Fibroblast of pulmonary artery (primary cell): ENCODE measurements around the gene WDR35.
"Not testable (repeated sequence)": the region's sequence is repeated elsewhere in the genome, so short reads cannot be mapped to it uniquely, and the experiment has no call there.

ENCODE experiments used
- DNase-seq: peaks from one replicate; pipeline ENCODE4 v3.0.0-alpha.2; 2010; ENCODE audit warnings: low read depth
- H3K4me3 ChIP-seq: replicated peaks from 2 replicates; pipeline ENCODE4 v1.5.1; 2011; ENCODE audit warnings: low read depth, mild to moderate bottlenecking, control low read depth, low read length, moderate library complexity
- CTCF ChIP-seq: IDR thresholded peaks from 2 replicates; pipeline ENCODE4 v1.5.1; 2011; ENCODE audit warnings: mild to moderate bottlenecking, control low read depth, low read length, inconsistent platforms; ENCODE audit errors: missing control alignments

Gene WDR35

DNA sequence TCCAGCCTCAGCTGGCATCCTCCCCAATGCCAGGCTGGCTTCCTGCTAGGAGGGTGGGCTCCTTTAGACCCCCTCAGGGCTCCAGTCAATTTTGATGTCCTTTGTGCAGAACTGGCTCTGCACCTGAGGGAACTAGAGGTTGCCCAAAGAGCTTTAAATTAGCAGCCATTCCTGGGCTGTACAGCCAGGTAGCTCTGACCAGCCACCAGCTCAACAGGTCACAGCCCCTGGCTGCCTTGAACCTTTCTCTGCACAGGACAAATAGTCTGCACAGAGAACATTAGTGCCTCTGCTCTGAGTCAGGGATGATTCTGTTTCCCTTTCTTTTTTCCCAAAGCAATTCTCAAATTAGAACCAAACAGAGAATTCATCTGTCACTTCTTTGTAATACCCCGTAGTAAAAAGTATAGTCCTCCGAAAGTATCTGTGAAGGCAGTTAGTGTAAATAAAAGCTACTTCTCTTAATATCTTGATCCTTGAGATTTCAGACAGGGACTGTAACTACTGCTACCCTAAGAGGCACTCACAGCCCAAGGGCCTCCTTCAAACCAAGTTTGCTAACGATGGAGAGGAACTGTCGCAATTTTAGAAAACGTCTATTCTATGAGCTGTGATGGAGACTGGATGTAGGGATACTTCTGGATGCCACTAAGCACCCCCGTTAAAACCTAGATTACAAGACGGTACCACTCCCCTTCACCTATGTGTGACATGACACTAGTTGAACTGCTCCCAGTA is 91.1 kb downstream of the WDR35 start:
- DNase-seq = no peak
- TF ChIP-seq CTCF = no peak
- no peak overlapping the region for H3K4me3 ChIP-seq

DNA sequence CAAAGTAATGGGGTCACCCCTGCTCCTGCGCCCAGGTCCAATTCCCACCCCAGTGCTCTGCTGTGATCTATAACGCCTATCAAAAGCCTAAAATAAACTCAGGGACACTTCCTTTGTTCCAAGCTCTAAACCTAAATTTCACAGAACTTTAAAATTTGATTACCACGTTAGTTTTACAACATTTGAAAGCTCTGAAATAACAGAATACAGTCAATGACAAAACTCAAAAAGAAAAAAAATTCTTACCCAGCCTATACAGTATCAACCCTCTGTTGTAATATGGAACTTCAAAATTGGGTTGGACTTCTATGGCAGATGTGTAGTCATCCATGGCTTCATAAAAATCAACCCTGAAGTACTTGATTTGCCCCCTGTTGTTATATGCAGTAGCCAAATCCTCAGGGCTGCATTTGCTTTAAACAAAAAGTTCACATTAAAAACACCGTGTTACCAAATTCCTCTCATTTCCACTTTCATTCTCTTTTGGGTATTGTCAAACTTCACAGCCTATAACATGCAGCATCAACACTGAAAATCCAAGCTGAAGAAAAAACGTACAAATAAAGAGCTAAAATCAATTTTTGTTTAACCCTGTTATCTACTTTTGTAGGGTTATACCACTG is 92.2 kb downstream of the WDR35 start:
- TF ChIP-seq CTCF = no peak
- no peak for DNase-seq
- H3K4me3 ChIP-seq = no peak overlapping the region

- TF ChIP-seq CTCF = no peak
- DNase-seq = no peak
- no peak overlapping the region for H3K4me3 ChIP-seq
These were observed 94.4 kb downstream of the WDR35 start for GRCh38 chr2:19895535-19895934.

- no peak for DNase-seq
- no peak for TF ChIP-seq CTCF
- no peak overlapping the region for H3K4me3 ChIP-seq
These were observed 95.6 kb downstream of the WDR35 start for GRCh38 chr2:19894134-19894792.

DNA sequence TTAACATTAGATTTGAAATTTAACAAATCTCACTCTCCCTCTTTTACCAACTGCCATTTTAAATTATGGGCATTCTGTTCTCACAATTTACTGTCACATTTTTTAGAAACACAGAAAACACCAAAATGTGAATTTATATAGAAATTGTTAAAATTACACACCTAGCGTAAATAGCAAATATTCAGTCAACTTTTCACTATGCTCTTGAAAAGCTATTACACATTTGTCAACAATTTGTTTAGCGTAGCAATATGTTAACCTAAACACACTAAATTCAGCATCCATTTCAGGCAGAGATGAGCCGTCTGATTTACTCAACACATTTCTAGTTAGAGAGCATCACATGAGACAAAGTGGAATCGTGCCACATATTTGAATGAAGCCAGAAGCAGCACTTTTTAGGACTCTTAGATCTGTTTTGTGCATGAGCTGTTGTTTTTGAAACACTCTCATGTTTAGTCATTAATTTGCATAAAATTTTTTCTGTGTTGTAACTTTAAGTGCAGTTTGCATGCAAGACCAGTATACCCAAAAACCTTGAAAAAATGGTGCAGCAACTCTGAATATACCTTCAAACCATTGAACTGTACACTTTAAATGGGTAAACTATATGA is 96.3 kb downstream of the WDR35 start:
- DNase-seq = no peak
- H3K4me3 ChIP-seq = no peak overlapping the region
- no peak for TF ChIP-seq CTCF

- not testable (repeated sequence) for DNase-seq, H3K4me3 ChIP-seq
These were observed 97.9 kb downstream of the WDR35 start for GRCh38 chr2:19891971-19892370.

DNA sequence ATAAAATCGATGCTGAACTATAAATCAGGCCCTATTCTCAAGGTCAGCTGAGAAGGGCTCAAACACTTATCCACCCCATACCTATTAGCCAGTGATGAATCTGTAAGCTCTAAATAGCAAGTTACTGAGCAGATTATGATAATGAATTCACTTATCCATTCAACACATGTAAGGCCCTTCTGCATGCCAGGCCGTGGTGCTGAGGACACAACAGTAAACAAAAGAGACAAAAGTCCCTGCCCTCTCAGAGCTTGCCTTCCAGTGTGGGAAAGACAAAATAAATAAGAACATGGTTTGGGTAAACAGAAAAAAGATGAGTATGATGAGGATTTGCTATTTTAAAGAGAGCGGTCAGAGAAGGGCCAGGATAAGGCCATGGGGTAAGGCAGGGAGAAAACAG is 99.8 kb downstream of the WDR35 start:
- no peak for DNase-seq
- H3K4me3 ChIP-seq = no peak overlapping the region
- TF ChIP-seq CTCF = no peak
